Astrocyte of the cerebellum (primary cell): ENCODE data around the gene OCSTAMP.
A peak's percentile ranks its signal among the peaks of the same experiment; 100 is the strongest.

Experiments used
- DNase-seq: peaks from one replicate; pipeline ENCODE4 v3.0.0-alpha.2; 2011; ENCODE audit warnings: low read depth
- H3K4me3 ChIP-seq: 2 replicates; pipeline ENCODE4 v1.5.1; 2011; ENCODE audit warnings: mild to moderate bottlenecking, low read depth, low read length, moderate library complexity
- CTCF ChIP-seq: IDR thresholded peaks from 2 replicates; pipeline ENCODE4 v1.5.1; 2012; ENCODE audit warnings: low read length, low read depth, moderate library complexity, mild to moderate bottlenecking; ENCODE audit errors: missing control alignments
- in situ Hi-C: cut with HindIII; loops from 2 replicates; pipeline ENCODE4 v1.10.0; 2017; ENCODE audit warnings: low sequenced_read_pairs

The OCSTAMP gene

GRCh38 chr20:46569961-46570360, 19.5 kb upstream of the OCSTAMP start:
- no peak for DNase-seq
- no peak for TF ChIP-seq CTCF
- no peak overlapping the region for H3K4me3 ChIP-seq
- in situ Hi-C loops = no loop called here

- DNase-seq = peak; percentile 41
Observed at GRCh38 chr20:46568570-46569129, 18.2 kb upstream of the OCSTAMP start.

GRCh38 chr20:46566125-46566524, 15.7 kb upstream of the OCSTAMP start:
- in situ Hi-C loops = no loop called here
- no peak for TF ChIP-seq CTCF

More at GRCh38 chr20:46568570-46569129, 18.2 kb upstream of the OCSTAMP start:
- no peak for TF ChIP-seq CTCF
- no peak overlapping the region for H3K4me3 ChIP-seq
- in situ Hi-C loops = no loop called here

GRCh38 chr20:46564241-46564957, 13.9 kb upstream of the OCSTAMP start:
- DNase-seq = no peak
- in situ Hi-C loops = no loop called here
- no peak overlapping the region for H3K4me3 ChIP-seq
- TF ChIP-seq CTCF = no peak

More at GRCh38 chr20:46566125-46566524, 15.7 kb upstream of the OCSTAMP start:
- no peak overlapping the region for H3K4me3 ChIP-seq
- no peak for DNase-seq

GRCh38 chr20:46563860-46564221, 13.4 kb upstream of the OCSTAMP start:
- in situ Hi-C loops = no loop called here
- DNase-seq = no peak
- no peak overlapping the region for H3K4me3 ChIP-seq
- no peak for TF ChIP-seq CTCF

- DNase-seq = no peak
- no peak overlapping the region for H3K4me3 ChIP-seq
- TF ChIP-seq CTCF = no peak
- in situ Hi-C loops = no loop called here
Observed at GRCh38 chr20:46563170-46563859, 12.9 kb upstream of the OCSTAMP start.
